CD14-positive monocyte (primary cell): ENCODE results near the gene DDX20. TPM values are rescaled to one million over a fixed set of nuclear protein-coding genes. Genes with fewer than 3 reads are reported as not detected.

Source experiments
- DNase-seq, 3 donors: peaks; one replicate each; pipeline ENCODE4 v3.0.0-alpha.2; 2011 to 2022
- H2AFZ ChIP-seq: 2 replicates; pipeline ENCODE4 v1.6.0; 2012; ENCODE audit warnings: mild to moderate bottlenecking, low read depth, low read length, inconsistent platforms; ENCODE audit not compliant: insufficient read depth, poor library complexity, severe bottlenecking
- H3K27ac ChIP-seq, 2 donors: 1 replicate in 1 of 2; 2 replicates in 1 of 2; pipeline ENCODE4 v1.5.1; 2012 to 2013; ENCODE audit warnings: low read length in 2 of 2, control low read depth in 1 of 2, inconsistent platforms in 1 of 2, low read depth in 1 of 2, mild to moderate bottlenecking in 1 of 2
- H3K27me3 ChIP-seq, 2 donors: one replicate each; pipeline versions ENCODE4 v1.6.0 to v1.6.1; 2011 to 2013; ENCODE audit warnings: low read length in 2 of 2; ENCODE audit not compliant: control insufficient read depth in 2 of 2, insufficient read depth in 2 of 2
- H3K36me3 ChIP-seq, 2 donors: replicated peaks in 1 of 2; 1 replicate in 1 of 2; 2 replicates in 1 of 2; pipeline versions ENCODE4 v1.5.1 to v1.6.1; 2012 to 2013; ENCODE audit warnings: low read length in 2 of 2, control low read depth in 1 of 2, inconsistent platforms in 1 of 2, mild to moderate bottlenecking in 1 of 2; ENCODE audit not compliant: insufficient read depth in 2 of 2, control insufficient read depth in 1 of 2
- H3K4me1 ChIP-seq, 2 donors: 1 replicate in 1 of 2; 2 replicates in 1 of 2; pipeline versions ENCODE4 v1.5.1 to v1.6.1; 2012 to 2013; ENCODE audit warnings: low read length in 2 of 2, control low read depth in 1 of 2, inconsistent platforms in 1 of 2, mild to moderate bottlenecking in 1 of 2, moderate library complexity in 1 of 2; ENCODE audit not compliant: insufficient read depth in 2 of 2, control insufficient read depth in 1 of 2
- H3K4me2 ChIP-seq: replicated peaks from 2 replicates; pipeline ENCODE3; 2012; ENCODE audit warnings: low read length, moderate library complexity, mild to moderate bottlenecking; ENCODE audit not compliant: poor library complexity, severe bottlenecking; ENCODE audit errors: extremely low read depth
- H3K4me3 ChIP-seq, 3 experiments: fragments of 200-600 bp in 1 of 3; sonication (generic) in 1 of 3; replicated peaks in 1 of 3; 1 replicate in 2 of 3; 2 replicates in 1 of 3; pipeline ENCODE4 v1.5.1; 2011 to 2013; ENCODE audit warnings: low read length in 3 of 3, mild to moderate bottlenecking in 3 of 3, control low read depth in 2 of 3, low read depth in 2 of 3, inconsistent platforms in 1 of 3, moderate library complexity in 1 of 3
- H3K79me2 ChIP-seq: 2 replicates; pipeline ENCODE4 v1.6.0; 2012; ENCODE audit warnings: mild to moderate bottlenecking, control low read depth, inconsistent platforms, low read length, moderate library complexity; ENCODE audit not compliant: insufficient read depth
- H3K9ac ChIP-seq: 2 replicates; pipeline ENCODE4 v1.6.0; 2017; ENCODE audit warnings: low read length, mild to moderate bottlenecking; ENCODE audit not compliant: insufficient read depth, poor library complexity, severe bottlenecking
- H3K9me3 ChIP-seq, 2 donors: replicated peaks in 1 of 2; 1 replicate in 1 of 2; 2 replicates in 1 of 2; pipeline versions ENCODE4 v1.5.1 to v1.6.1; 2012 to 2013; ENCODE audit warnings: low read length in 2 of 2, control low read depth in 1 of 2; ENCODE audit not compliant: control insufficient read depth in 1 of 2, insufficient read depth in 1 of 2
- H4K20me1 ChIP-seq: 2 replicates; pipeline ENCODE4 v1.6.0; 2012; ENCODE audit warnings: mild to moderate bottlenecking, low read length, control low read depth, moderate library complexity; ENCODE audit not compliant: insufficient read depth
- H3K27ac Mint-ChIP-seq, 7 donors: one replicate each; pipeline ENCODE4 v1.8.0; 2020; ENCODE audit warnings: mild to moderate bottlenecking in 7 of 7, mixed read lengths in 7 of 7, moderate library complexity in 6 of 7, inconsistent platforms in 2 of 7
- H3K27me3 Mint-ChIP-seq, 3 donors: one replicate each; pipeline ENCODE4 v1.8.0; 2021 to 2022; ENCODE audit warnings: low read depth in 3 of 3, mild to moderate bottlenecking in 3 of 3, mixed read lengths in 3 of 3, moderate library complexity in 3 of 3, inconsistent platforms in 1 of 3
- H3K36me3 Mint-ChIP-seq, 2 donors: one replicate each; pipeline ENCODE4 v1.8.0; 2020; ENCODE audit warnings: mixed read lengths in 2 of 2, inconsistent platforms in 1 of 2, mild to moderate bottlenecking in 1 of 2
- H3K4me1 Mint-ChIP-seq: one replicate; pipeline ENCODE4 v1.8.0; 2020; ENCODE audit warnings: mild to moderate bottlenecking, mixed read lengths
- H3K4me3 Mint-ChIP-seq, 2 donors: one replicate each; pipeline ENCODE4 v1.8.0; 2020; ENCODE audit warnings: mild to moderate bottlenecking in 2 of 2, mixed read lengths in 2 of 2, moderate library complexity in 1 of 2
- H3K9me3 Mint-ChIP-seq, 7 donors: one replicate each; pipeline ENCODE4 v1.8.0; 2020 to 2022; ENCODE audit warnings: mixed read lengths in 7 of 7, mild to moderate bottlenecking in 6 of 7, moderate library complexity in 6 of 7, inconsistent platforms in 2 of 7
- CTCF ChIP-seq: fragments of 200-600 bp; IDR thresholded peaks from one replicate; pipeline ENCODE4 v1.8.0; 2022; ENCODE audit warnings: antibody characterized with exemption, mild to moderate bottlenecking
- WGBS: methylation state at CpG from one replicate; pipeline ENCODE4 v1.1.5; 2013; ENCODE audit warnings: missing lambda C conversion rate; ENCODE audit not compliant: insufficient coverage; 5-methylcytosine and 5-hydroxymethylcytosine counted together
- intact Hi-C, 2 donors: fragments of 100-400 bp; cut with micrococcal nuclease; formaldehyde crosslinking; loops; one replicate each; pipeline versions ENCODE4 v1.15.0 to v1.15.1; 2023
- polyA plus RNA-seq, 3 donors: library from polyadenylated mRNA; depleted of rRNA in 1 of 3; unstranded in 2 of 3; stranded (reverse) in 1 of 3; fragments of 300-500 nt in 2 of 3; fragments of >200 nt in 1 of 3; fragmentation: Illumina TruSeq in 2 of 3; gene quantifications; 1 replicate in 2 of 3; 2 replicates in 1 of 3; pipeline ENCODE4 v1.2.3, GENCODE V29; 2012 to 2021

The DDX20 gene
- polyA plus RNA-seq, 3 donors = 3.1 to 4.1 (median 4.0) TPM

GRCh38 chr1:111738133-111738435 is 17.6 kb upstream of the DDX20 start:
- Histone ChIP-seq H3K9ac (peak overlapping the region; percentile 77), H3K27me3 (peaks cover 18 to 48% of the 10 kb centered on the region in 2 donors), H3K79me2 (no peaks in the 10 kb centered on the region), H3K36me3 (no peaks in the 10 kb centered on the region), H3K27ac (peak overlapping the region in 1 of 2 donors; percentile 81), H3K4me1 (peaks cover 71 to 75% of the 10 kb centered on the region in 2 donors), H3K9me3 (peaks cover 0 to 4% of the 10 kb centered on the region in 2 donors), H3K4me3 (peak overlapping the region; percentile 46 to 79 (median 63)), H4K20me1 (no peaks in the 10 kb centered on the region), H2AFZ (peak overlapping the region; percentile 83), H3K4me2 (peak overlapping the region; percentile 79)
- no peak for TF ChIP-seq CTCF
- 28% methylated on average over 4 of the region's 9 CpGs for WGBS
- Mint-ChIP-seq H3K4me3 (peak overlapping the region; percentile 87 to 89), H3K4me1 (peaks cover 31% of the 10 kb centered on the region), H3K27me3 (peaks cover 45 to 64% (median 50%) of the 10 kb centered on the region in 3 donors), H3K9me3 (peaks cover 0 to 19% (median 6%) of the 10 kb centered on the region in 7 donors), H3K36me3 (peaks cover 8 to 23% of the 10 kb centered on the region in 2 donors), H3K27ac (peak overlapping the region; percentile 18 to 89 (median 68))
- DNase-seq = no peak
- intact Hi-C loops = loop anchor here (10.0 kb wide), 4 partner anchors 123 to 773 kb away; partner anchors contain the start of genes ADORA3 (in 1 of the 2), DENND2D (in 1 of the 2), LRIF1 (in 1 of the 2) and RAP1A (in 1 of the 2)

GRCh38 chr1:111738436-111739193 is 17.1 kb upstream of the DDX20 start:
- Histone ChIP-seq H3K4me3 (peak overlapping the region; percentile 46 to 79 (median 63)), H3K4me1 (peaks cover 66 to 69% of the 10 kb centered on the region in 2 donors), H3K9ac (peak overlapping the region; percentile 77), H3K4me2 (peak overlapping the region; percentile 79), H2AFZ (peak overlapping the region; percentile 83), H3K9me3 (peaks cover 0 to 4% of the 10 kb centered on the region in 2 donors), H3K36me3 (no peaks in the 10 kb centered on the region), H4K20me1 (no peaks in the 10 kb centered on the region), H3K27me3 (peaks cover 22 to 53% of the 10 kb centered on the region in 2 donors), H3K27ac (peak overlapping the region; percentile 78 to 81), H3K79me2 (no peaks in the 10 kb centered on the region)
- H3K27ac Mint-ChIP-seq = peak overlapping the region; percentile 83 to 99 (median 95)
- peak; percentile 37 to 40 (median 38) for DNase-seq
- H3K4me3 Mint-ChIP-seq = peak overlapping the region; percentile 89 to 98
- peaks cover 31% of the 10 kb centered on the region for H3K4me1 Mint-ChIP-seq
- WGBS = under 1% methylated on average over 61 of the region's 61 CpGs
- H3K27me3 Mint-ChIP-seq = peaks cover 47 to 67% (median 52%) of the 10 kb centered on the region in 3 donors
- peaks cover 7 to 21% of the 10 kb centered on the region in 2 donors for H3K36me3 Mint-ChIP-seq
- intact Hi-C loops = loop anchor here (10.0 kb wide), 4 partner anchors 124 to 774 kb away; partner anchors contain the start of genes ADORA3 (in 1 of the 2), DENND2D (in 1 of the 2), LRIF1 (in 1 of the 2) and RAP1A (in 1 of the 2)
- peaks cover 0 to 19% (median 6%) of the 10 kb centered on the region in 7 donors for H3K9me3 Mint-ChIP-seq
- TF ChIP-seq CTCF = no peak
